ENCODE results near the gene ZNF516.

The ZNF516 gene

DNA sequence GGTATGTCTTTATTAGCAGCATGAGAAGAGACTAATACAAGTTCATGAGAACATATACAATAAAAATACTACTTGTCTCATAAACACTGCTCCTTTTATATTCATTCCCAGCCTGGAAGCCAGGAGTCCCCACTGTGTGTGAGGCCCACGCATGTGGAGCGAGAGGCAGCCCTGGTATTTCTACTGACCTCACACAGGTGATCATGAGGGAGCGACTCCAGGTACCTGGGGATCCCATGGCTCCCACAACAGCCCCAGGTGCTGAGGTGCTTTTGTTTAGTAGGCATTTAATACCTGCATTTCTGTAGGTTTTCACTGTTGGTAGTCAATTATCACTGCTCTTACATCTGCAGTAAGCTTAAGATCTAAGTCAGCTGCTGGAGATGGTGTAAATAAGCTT, 75.2 kb downstream of the ZNF516 start:
- H3K18ac ChIP-seq (ENCODE audit: low read depth in 1 of 2, low read length in 2 of 2) = no peak overlapping the region
- no peak overlapping the region for H2BK15ac ChIP-seq (ENCODE audit: low read depth, poor library complexity, severe bottlenecking)
- no peak overlapping the region for H2BK120ac ChIP-seq (ENCODE audit: low read depth, low read length)
- H3K36me3 ChIP-seq (ENCODE audit: control insufficient read depth in 1 of 2, insufficient read depth in 2 of 2, low read depth in 1 of 2, low read length in 2 of 2) = peaks cover 4 to 6% of the 10 kb centered on the region in 2 experiments
- DNase-seq = no peak
- WGBS = 100% methylated on average over 3 of the region's 3 CpGs
- H3K23ac ChIP-seq (ENCODE audit: low read length in 2 of 2) = no peak overlapping the region
- no peak overlapping the region for H2AK5ac ChIP-seq (ENCODE audit: low read length, severe bottlenecking)
- H3K27ac ChIP-seq (ENCODE audit: low read length, poor library complexity, severe bottlenecking) = no peak overlapping the region
- H4K91ac ChIP-seq (ENCODE audit: low read length) = no peak overlapping the region
- peaks cover 6% of the 10 kb centered on the region for H3K4me1 ChIP-seq (ENCODE audit: control insufficient read depth, insufficient read depth, low read depth, low read length)
- H3K79me1 ChIP-seq (replicated peaks; ENCODE audit: low read length, poor library complexity, severe bottlenecking) = peaks cover 21% of the 10 kb centered on the region
- H3K4me2 ChIP-seq (ENCODE audit: low read length, poor library complexity, severe bottlenecking) = no peak overlapping the region
- no peak overlapping the region for H3K4me3 ChIP-seq (ENCODE audit: insufficient read depth in 1 of 2, low read depth in 1 of 2, low read length in 2 of 2)
- no peaks in the 10 kb centered on the region for H3K27me3 ChIP-seq (ENCODE audit: control insufficient read depth in 1 of 2, insufficient read depth in 1 of 2, low read length in 2 of 2)
- no peak overlapping the region for H2AFZ ChIP-seq (ENCODE audit: low read depth, low read length)
- no peak overlapping the region for H3K4ac ChIP-seq (ENCODE audit: low read depth in 1 of 2, low read length in 2 of 2)
- no peaks in the 10 kb centered on the region for H3K9me3 ChIP-seq (ENCODE audit: control insufficient read depth, low read length)
- H2BK12ac ChIP-seq (ENCODE audit: low read length in 2 of 2) = no peak overlapping the region
- no peak overlapping the region for H3K9ac ChIP-seq (ENCODE audit: low read length)
- H2BK5ac ChIP-seq (ENCODE audit: low read depth, low read length, poor library complexity, severe bottlenecking) = no peak overlapping the region
- H4K8ac ChIP-seq (ENCODE audit: low read length) = no peak overlapping the region
- no peak overlapping the region for H3K14ac ChIP-seq (ENCODE audit: low read length in 2 of 2)

DNA sequence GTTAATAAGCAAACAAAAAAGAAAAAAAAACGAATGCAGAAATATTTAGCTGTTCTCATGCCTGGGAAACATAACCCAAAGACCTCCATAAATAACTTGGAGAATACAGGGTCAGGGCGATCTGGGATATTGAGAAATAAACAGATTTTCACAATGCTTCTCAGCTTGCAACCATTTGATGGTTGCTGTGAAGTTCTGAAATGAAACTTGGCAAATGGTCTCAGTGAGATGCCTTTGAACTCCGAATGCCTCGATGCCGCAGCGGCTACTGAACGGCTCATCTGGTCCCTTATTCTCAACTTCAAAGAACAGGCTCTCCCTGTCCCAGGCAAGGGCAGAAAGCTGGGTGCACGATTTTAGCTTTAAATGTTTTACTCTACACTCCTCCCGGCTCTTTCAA, 78.1 kb downstream of the ZNF516 start:
- H3K4ac ChIP-seq (ENCODE audit: low read depth in 1 of 2, low read length in 2 of 2) = no peak overlapping the region
- 46% methylated on average over 8 of the region's 9 CpGs for WGBS
- H2BK15ac ChIP-seq (ENCODE audit: low read depth, poor library complexity, severe bottlenecking) = no peak overlapping the region
- peaks cover 25% of the 10 kb centered on the region for H3K79me1 ChIP-seq (replicated peaks; ENCODE audit: low read length, poor library complexity, severe bottlenecking)
- no peak overlapping the region for H3K14ac ChIP-seq (ENCODE audit: low read length in 2 of 2)
- H3K4me1 ChIP-seq (ENCODE audit: control insufficient read depth, insufficient read depth, low read depth, low read length) = peaks cover 15% of the 10 kb centered on the region
- H3K27me3 ChIP-seq (ENCODE audit: control insufficient read depth in 1 of 2, insufficient read depth in 1 of 2, low read length in 2 of 2) = no peaks in the 10 kb centered on the region
- no peak overlapping the region for H2BK5ac ChIP-seq (ENCODE audit: low read depth, low read length, poor library complexity, severe bottlenecking)
- H3K27ac ChIP-seq (ENCODE audit: low read length, poor library complexity, severe bottlenecking) = no peak overlapping the region
- no peak overlapping the region for H2AK5ac ChIP-seq (ENCODE audit: low read length, severe bottlenecking)
- peak overlapping the region in 1 of 2 experiments; percentile 64 for H3K4me3 ChIP-seq (ENCODE audit: insufficient read depth in 1 of 2, low read depth in 1 of 2, low read length in 2 of 2)
- H4K8ac ChIP-seq (ENCODE audit: low read length) = no peak overlapping the region
- no peaks in the 10 kb centered on the region for H3K9me3 ChIP-seq (ENCODE audit: control insufficient read depth, low read length)
- peaks cover 4% of the 10 kb centered on the region in 2 experiments for H3K36me3 ChIP-seq (ENCODE audit: control insufficient read depth in 1 of 2, insufficient read depth in 2 of 2, low read depth in 1 of 2, low read length in 2 of 2)
- peak overlapping the region; percentile 73 for H3K9ac ChIP-seq (ENCODE audit: low read length)
- no peak overlapping the region for H3K4me2 ChIP-seq (ENCODE audit: low read length, poor library complexity, severe bottlenecking)
- DNase-seq = peak; percentile 53
- H2BK120ac ChIP-seq (ENCODE audit: low read depth, low read length) = no peak overlapping the region
- H3K18ac ChIP-seq (ENCODE audit: low read depth in 1 of 2, low read length in 2 of 2) = no peak overlapping the region
- H3K23ac ChIP-seq (ENCODE audit: low read length in 2 of 2) = no peak overlapping the region
- no peak overlapping the region for H2AFZ ChIP-seq (ENCODE audit: low read depth, low read length)
- no peak overlapping the region for H2BK12ac ChIP-seq (ENCODE audit: low read length in 2 of 2)
- no peak overlapping the region for H4K91ac ChIP-seq (ENCODE audit: low read length)

DNA sequence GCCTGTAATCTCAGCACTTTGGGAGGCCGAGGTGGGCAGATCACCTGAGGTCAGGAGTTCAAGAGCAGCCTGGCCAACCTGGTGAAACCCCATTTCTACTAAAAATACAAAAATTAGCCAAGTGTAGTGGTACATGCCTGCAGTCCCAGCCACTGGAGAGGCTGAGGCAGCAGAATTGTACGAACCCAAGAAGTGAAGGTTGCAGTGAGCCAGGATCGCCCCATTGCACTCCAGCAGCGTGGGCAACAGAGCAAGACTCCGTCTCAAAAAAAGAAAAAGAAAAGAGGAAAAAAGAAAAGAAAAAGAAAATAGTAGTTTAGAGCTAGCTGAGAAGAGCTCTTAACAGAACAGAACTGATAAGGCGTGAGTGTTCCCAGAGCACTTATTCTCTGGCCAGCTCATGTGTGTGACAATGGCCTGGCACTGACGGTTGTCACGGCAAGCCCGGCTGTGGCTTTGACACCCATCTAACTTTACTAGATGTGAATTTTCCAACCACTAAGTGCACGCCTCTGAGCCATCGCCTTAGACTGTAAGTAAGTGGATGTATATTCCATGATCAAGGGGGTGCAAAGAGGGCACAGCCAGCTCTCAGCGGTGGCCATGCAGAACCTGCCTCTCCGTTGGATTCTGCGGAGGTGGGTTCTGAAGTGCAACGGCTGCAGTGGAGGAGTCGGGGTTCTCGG, 80.0 kb downstream of the ZNF516 start:
- peaks cover 16% of the 10 kb centered on the region for H3K4me1 ChIP-seq (ENCODE audit: control insufficient read depth, insufficient read depth, low read depth, low read length)
- no peak overlapping the region for H2BK5ac ChIP-seq (ENCODE audit: low read depth, low read length, poor library complexity, severe bottlenecking)
- H3K4me2 ChIP-seq (ENCODE audit: low read length, poor library complexity, severe bottlenecking) = no peak overlapping the region
- no peak overlapping the region for H2AFZ ChIP-seq (ENCODE audit: low read depth, low read length)
- no peak overlapping the region for H2BK120ac ChIP-seq (ENCODE audit: low read depth, low read length)
- H2AK5ac ChIP-seq (ENCODE audit: low read length, severe bottlenecking) = no peak overlapping the region
- no peak overlapping the region for H3K18ac ChIP-seq (ENCODE audit: low read depth in 1 of 2, low read length in 2 of 2)
- H3K27ac ChIP-seq (ENCODE audit: low read length, poor library complexity, severe bottlenecking) = no peak overlapping the region
- no peak overlapping the region for H3K4ac ChIP-seq (ENCODE audit: low read depth in 1 of 2, low read length in 2 of 2)
- H4K8ac ChIP-seq (ENCODE audit: low read length) = no peak overlapping the region
- H3K9me3 ChIP-seq (ENCODE audit: control insufficient read depth, low read length) = no peaks in the 10 kb centered on the region
- no peak overlapping the region for H3K14ac ChIP-seq (ENCODE audit: low read length in 2 of 2)
- no peak overlapping the region for H3K4me3 ChIP-seq (ENCODE audit: insufficient read depth in 1 of 2, low read depth in 1 of 2, low read length in 2 of 2)
- H3K79me1 ChIP-seq (replicated peaks; ENCODE audit: low read length, poor library complexity, severe bottlenecking) = peaks cover 26% of the 10 kb centered on the region
- H3K27me3 ChIP-seq (ENCODE audit: control insufficient read depth in 1 of 2, insufficient read depth in 1 of 2, low read length in 2 of 2) = no peaks in the 10 kb centered on the region
- no peak overlapping the region for H2BK15ac ChIP-seq (ENCODE audit: low read depth, poor library complexity, severe bottlenecking)
- no peak overlapping the region for H3K9ac ChIP-seq (ENCODE audit: low read length)
- DNase-seq = no peak
- peak overlapping the region in 1 of 2 experiments; percentile 59 for H2BK12ac ChIP-seq (ENCODE audit: low read length in 2 of 2)
- no peak overlapping the region for H3K23ac ChIP-seq (ENCODE audit: low read length in 2 of 2)
- no peak overlapping the region for H4K91ac ChIP-seq (ENCODE audit: low read length)
- WGBS = 94% methylated on average over 16 of the region's 17 CpGs
- H3K36me3 ChIP-seq (ENCODE audit: control insufficient read depth in 1 of 2, insufficient read depth in 2 of 2, low read depth in 1 of 2, low read length in 2 of 2) = no peaks in the 10 kb centered on the region

DNA sequence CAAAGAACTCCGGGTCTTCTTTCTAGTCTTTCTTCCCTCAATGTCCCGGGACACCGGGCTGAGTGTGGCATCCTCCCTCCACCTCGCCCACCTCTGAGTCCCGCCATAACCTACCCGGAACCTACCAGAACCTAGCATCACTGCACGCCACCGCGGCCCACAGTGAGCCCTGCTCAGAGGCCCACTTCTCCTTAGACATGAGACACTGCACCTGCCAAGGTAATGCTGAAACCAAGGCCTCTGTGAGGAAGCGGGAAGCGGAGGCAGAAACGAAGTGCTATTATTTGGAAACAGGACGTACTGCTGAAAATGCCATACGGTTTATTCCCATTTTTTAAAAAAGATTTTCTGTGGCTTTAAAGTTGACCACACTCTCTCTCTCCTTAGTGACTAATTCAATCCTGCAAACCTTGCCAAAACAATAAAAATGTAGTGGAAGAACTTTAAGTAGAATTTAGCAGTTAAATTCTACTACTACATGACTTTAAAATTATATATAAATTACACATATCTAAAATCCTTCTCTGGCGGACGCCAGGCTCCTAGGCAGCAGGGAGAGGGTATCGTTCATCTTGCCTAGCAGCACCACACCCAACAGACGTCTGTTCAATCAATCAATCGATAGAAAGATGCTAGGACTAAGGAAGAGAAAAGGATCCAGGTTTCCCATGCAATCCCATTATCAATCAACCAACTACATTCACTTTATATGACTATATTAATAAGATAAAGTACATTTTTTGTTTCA, 82.0 kb downstream of the ZNF516 start:
- no peak overlapping the region for H4K8ac ChIP-seq (ENCODE audit: low read length)
- no peak overlapping the region for H2BK12ac ChIP-seq (ENCODE audit: low read length in 2 of 2)
- H2BK5ac ChIP-seq (ENCODE audit: low read depth, low read length, poor library complexity, severe bottlenecking) = no peak overlapping the region
- no peaks in the 10 kb centered on the region for H3K27me3 ChIP-seq (ENCODE audit: control insufficient read depth in 1 of 2, insufficient read depth in 1 of 2, low read length in 2 of 2)
- no peak for DNase-seq
- H3K14ac ChIP-seq (ENCODE audit: low read length in 2 of 2) = no peak overlapping the region
- no peak overlapping the region for H2BK15ac ChIP-seq (ENCODE audit: low read depth, poor library complexity, severe bottlenecking)
- peaks cover 0 to 8% of the 10 kb centered on the region in 2 experiments for H3K36me3 ChIP-seq (ENCODE audit: control insufficient read depth in 1 of 2, insufficient read depth in 2 of 2, low read depth in 1 of 2, low read length in 2 of 2)
- no peak overlapping the region for H3K9ac ChIP-seq (ENCODE audit: low read length)
- peaks cover 32% of the 10 kb centered on the region for H3K79me1 ChIP-seq (replicated peaks; ENCODE audit: low read length, poor library complexity, severe bottlenecking)
- H3K9me3 ChIP-seq (ENCODE audit: control insufficient read depth, low read length) = no peaks in the 10 kb centered on the region
- 98% methylated on average over 16 of the region's 19 CpGs for whole genome bisulfite sequencing
- no peak overlapping the region for H3K4ac ChIP-seq (ENCODE audit: low read depth in 1 of 2, low read length in 2 of 2)
- no peak overlapping the region for H3K18ac ChIP-seq (ENCODE audit: low read depth in 1 of 2, low read length in 2 of 2)
- H3K4me1 ChIP-seq (ENCODE audit: control insufficient read depth, insufficient read depth, low read depth, low read length) = peaks cover 14% of the 10 kb centered on the region
- H3K23ac ChIP-seq (ENCODE audit: low read length in 2 of 2) = no peak overlapping the region
- no peak overlapping the region for H3K4me2 ChIP-seq (ENCODE audit: low read length, poor library complexity, severe bottlenecking)
- peak overlapping the region; percentile 59 for H2AK5ac ChIP-seq (ENCODE audit: low read length, severe bottlenecking)
- H4K91ac ChIP-seq (ENCODE audit: low read length) = no peak overlapping the region
- H2AFZ ChIP-seq (ENCODE audit: low read depth, low read length) = no peak overlapping the region
- H2BK120ac ChIP-seq (ENCODE audit: low read depth, low read length) = no peak overlapping the region
- no peak overlapping the region for H3K27ac ChIP-seq (ENCODE audit: low read length, poor library complexity, severe bottlenecking)
- H3K4me3 ChIP-seq (ENCODE audit: insufficient read depth in 1 of 2, low read depth in 1 of 2, low read length in 2 of 2) = peak overlapping the region in 1 of 2 experiments; percentile 21
